ENCODE measurements around the gene RBKS. TPM values are rescaled to one million over a fixed set of nuclear protein-coding genes. Genes with fewer than 3 reads are reported as not detected.

The RBKS gene
- total and polyA plus RNA-seq, 2 donors from 2014 or later, result 10.3 to 28.7 TPM

DNA sequence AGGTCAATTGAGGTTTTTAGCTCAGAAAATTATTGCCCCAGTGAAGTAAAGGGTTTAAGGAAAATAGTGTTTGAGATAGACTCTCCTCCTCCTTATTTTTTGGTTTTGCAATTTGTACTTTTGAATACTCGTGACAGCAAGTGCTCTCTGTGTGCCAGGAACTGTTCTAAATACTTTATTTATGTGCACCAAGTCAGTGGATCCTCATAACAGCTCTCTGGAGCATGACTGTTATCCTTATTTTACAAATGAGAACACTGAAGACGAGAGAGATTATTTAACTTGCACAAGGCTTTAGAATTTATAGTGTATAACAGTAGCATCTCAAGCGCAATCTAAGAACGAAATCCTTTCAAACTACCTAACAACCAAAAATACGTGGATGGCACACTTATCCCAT, 25.0 kb upstream of the RBKS start:
- FAIRE-seq, result peak; percentile 3
- H3K9me3 ChIP-seq (ENCODE audit: control insufficient read depth in 2 of 3, insufficient read depth in 1 of 3, low read length in 3 of 3), result no peaks in the 10 kb centered on the region
- no peaks in the 10 kb centered on the region for H3K27me3 ChIP-seq (ENCODE audit: control insufficient read depth, insufficient read depth, low read length)
- no peaks in the 10 kb centered on the region for H3K36me3 ChIP-seq (ENCODE audit: control insufficient read depth in 2 of 3, insufficient read depth in 3 of 3, low read length in 3 of 3)
- intact Hi-C loops (cut with DNase I), result no loop called here
- DNase-seq, result no peak
- TF ChIP-seq CTCF (IDR thresholded peaks at IDR 0.05; ENCODE audit: borderline replicate concordance, extremely low read depth, insufficient read depth), result no peak
- H3K4me1 ChIP-seq (ENCODE audit: control insufficient read depth in 2 of 3, insufficient read depth in 2 of 3, low read depth in 1 of 3, low read length in 3 of 3), result peaks cover 0 to 19% (median 8%) of the 10 kb centered on the region in 3 donors
- peak overlapping the region; percentile 48 to 95 for H3K27ac ChIP-seq (ENCODE audit: low read depth in 2 of 2, low read length in 2 of 2)
- H3K9ac ChIP-seq (ENCODE audit: low read length in 3 of 3), result no peak overlapping the region
- no peak overlapping the region for H3K4me3 ChIP-seq (ENCODE audit: low read length in 3 of 3)

GRCh38 chr2:27914805-27915175, 24.6 kb upstream of the RBKS start:
- H3K4me3 ChIP-seq (ENCODE audit: low read length in 3 of 3), result no peak overlapping the region
- H3K27ac ChIP-seq (ENCODE audit: low read depth in 2 of 2, low read length in 2 of 2), result peak overlapping the region; percentile 48 to 95
- TF ChIP-seq CTCF (IDR thresholded peaks at IDR 0.05; ENCODE audit: borderline replicate concordance, extremely low read depth, insufficient read depth), result no peak

GRCh38 chr2:27914041-27914804, 24.0 kb upstream of the RBKS start:
- Histone ChIP-seq H3K9me3 (ENCODE audit: control insufficient read depth in 2 of 3, insufficient read depth in 1 of 3, low read length in 3 of 3) (no peaks in the 10 kb centered on the region), H3K27me3 (ENCODE audit: control insufficient read depth, insufficient read depth, low read length) (no peaks in the 10 kb centered on the region), H3K4me3 (ENCODE audit: low read length in 3 of 3) (no peak overlapping the region), H3K9ac (ENCODE audit: low read length in 3 of 3) (no peak overlapping the region), H3K27ac (ENCODE audit: low read depth in 2 of 2, low read length in 2 of 2) (peak overlapping the region in 1 of 2 donors; percentile 95), H3K4me1 (ENCODE audit: control insufficient read depth in 2 of 3, insufficient read depth in 2 of 3, low read depth in 1 of 3, low read length in 3 of 3) (peaks cover 0 to 19% (median 8%) of the 10 kb centered on the region in 3 donors), H3K36me3 (ENCODE audit: control insufficient read depth in 2 of 3, insufficient read depth in 3 of 3, low read length in 3 of 3) (no peaks in the 10 kb centered on the region)
- DNase-seq (no peak), FAIRE-seq (no peak)
- intact Hi-C loops (cut with DNase I), result no loop called here
- no peak for TF ChIP-seq CTCF (IDR thresholded peaks at IDR 0.05; ENCODE audit: borderline replicate concordance, extremely low read depth, insufficient read depth)

More at GRCh38 chr2:27914805-27915175, 24.6 kb upstream of the RBKS start:
- Histone ChIP-seq H3K27me3 (ENCODE audit: control insufficient read depth, insufficient read depth, low read length) (no peaks in the 10 kb centered on the region), H3K9me3 (ENCODE audit: control insufficient read depth in 2 of 3, insufficient read depth in 1 of 3, low read length in 3 of 3) (no peaks in the 10 kb centered on the region), H3K4me1 (ENCODE audit: control insufficient read depth in 2 of 3, insufficient read depth in 2 of 3, low read depth in 1 of 3, low read length in 3 of 3) (peaks cover 0 to 19% (median 8%) of the 10 kb centered on the region in 3 donors), H3K9ac (ENCODE audit: low read length in 3 of 3) (no peak overlapping the region), H3K36me3 (ENCODE audit: control insufficient read depth in 2 of 3, insufficient read depth in 3 of 3, low read length in 3 of 3) (no peaks in the 10 kb centered on the region)
- DNase-seq (no peak), FAIRE-seq (no peak)
- intact Hi-C loops (cut with DNase I), result no loop called here

Data from kidney (tissue), 14 donors.